HepG2 (cell line): ENCODE results near the gene MTMR4. TPM values are rescaled to one million over a fixed set of nuclear protein-coding genes. Genes with fewer than 3 reads are reported as not detected.
A peak's percentile ranks its signal among the peaks of the same experiment; 100 is the strongest.

Experiments
- ATAC-seq: fragments of 200-7000 bp; cut with Tn5 transposase; 3 replicates; pipeline ENCODE4 v1.9.1; 2020; ENCODE audit warnings: mild to moderate bottlenecking, moderate library complexity
- BruUV-seq: library from RNA; stranded (reverse); fragments of 400-500 nt; replicated peaks from 2 replicates; lab custom pipeline; 2021; lab: Mats Ljungman, UMichigan
- CTCF ChIA-PET: fragments of 300-600 bp; formaldehyde crosslinking; extraction: SDS; loops from one replicate; lab custom pipeline; 2021; ENCODE audit warnings: low total read pairs, inconsistent platforms, low intra/inter-chr PET ratio; lab: Yijun Ruan, JAX
- POLR2A ChIA-PET: fragments of 350-600 bp; sonication (Branson Sonifier 250); formaldehyde crosslinking; loops from one replicate; lab custom pipeline; 2020; ENCODE audit warnings: antibody characterized with exemption, inconsistent platforms; lab: Yijun Ruan, JAX
- DNase-seq: peaks from one replicate; pipeline ENCODE4 v3.0.0-alpha.2; 2015; ENCODE audit warnings: low spot score
- FAIRE-seq: peaks from 3 replicates; lab custom pipeline; 2011; peaks lifted over from hg19 to GRCh38; lab: Jason Lieb, UNC
- H2AFZ ChIP-seq: one replicate; pipeline ENCODE4 v1.6.1; 2011; ENCODE audit warnings: low read length, inconsistent platforms
- H3K27ac ChIP-seq: fragments of 300-600 bp; 3 replicates; pipeline ENCODE4 v1.8.0; 2011; ENCODE audit warnings: mixed run types, mild to moderate bottlenecking, mixed read lengths, low read length, inconsistent platforms; ENCODE audit not compliant: insufficient read depth; ENCODE audit errors: extremely low read length
- H3K27me3 ChIP-seq, 2 experiments: fragments of 200-600 bp in 1 of 2; 2 replicates in 1 of 2; 3 replicates in 1 of 2; pipeline versions ENCODE4 v1.6.0 to v1.8.0; 2011; ENCODE audit warnings: low read length in 2 of 2, mild to moderate bottlenecking in 2 of 2, moderate library complexity in 2 of 2, inconsistent platforms in 1 of 2; ENCODE audit not compliant: insufficient read depth in 2 of 2, control insufficient read depth in 1 of 2
- H3K36me3 ChIP-seq, 2 experiments: fragments of 200-600 bp in 1 of 2; replicated peaks in 1 of 2; 2 replicates in 1 of 2; 3 replicates in 1 of 2; pipeline versions ENCODE4 v1.5.1 to v1.8.0; 2011; ENCODE audit warnings: low read length in 2 of 2, inconsistent platforms in 1 of 2; ENCODE audit not compliant: insufficient read depth in 2 of 2, control insufficient read depth in 1 of 2
- H3K4me1 ChIP-seq: 2 replicates; pipeline ENCODE4 v1.5.1; 2012; ENCODE audit warnings: low read length, inconsistent platforms; ENCODE audit not compliant: insufficient read depth
- H3K4me2 ChIP-seq: 2 replicates; pipeline ENCODE4 v1.6.0; 2011; ENCODE audit warnings: low read depth, low read length, inconsistent platforms
- H3K4me3 ChIP-seq, 3 experiments: fragments of 200-600 bp in 1 of 3; sonication (generic), shearing (Covaris generic) in 1 of 3; replicated peaks in 1 of 3; 2 replicates each; pipeline ENCODE4 v1.5.1; 2011 to 2016; ENCODE audit warnings: low read length in 3 of 3, inconsistent platforms in 2 of 3, low read depth in 2 of 3, mild to moderate bottlenecking in 2 of 3, control low read depth in 1 of 3, mixed read lengths in 1 of 3; ENCODE audit not compliant: insufficient read depth in 1 of 3
- H3K79me2 ChIP-seq: one replicate; pipeline ENCODE4 v1.6.1; 2011; ENCODE audit warnings: low read length, inconsistent platforms; ENCODE audit not compliant: insufficient read depth
- H3K9ac ChIP-seq: 2 replicates; pipeline ENCODE4 v1.6.0; 2011; ENCODE audit warnings: mild to moderate bottlenecking, low read depth, low read length, inconsistent platforms; ENCODE audit not compliant: insufficient read depth
- H3K9me3 ChIP-seq: 2 replicates; pipeline ENCODE4 v1.5.1; 2012; ENCODE audit warnings: mild to moderate bottlenecking, low read length
- H4K20me1 ChIP-seq: 2 replicates; pipeline ENCODE4 v1.6.0; 2011; ENCODE audit warnings: inconsistent platforms, mild to moderate bottlenecking, low read length, moderate library complexity; ENCODE audit not compliant: insufficient read depth
- BORCS8-MEF2B ChIP-seq: sonication (generic); formaldehyde crosslinking; IDR thresholded peaks from 2 replicates; pipeline ENCODE4 v1.8.0; 2022; ENCODE audit warnings: mild to moderate bottlenecking, missing genetic modification reagents
- DNMT3B ChIP-seq: conservative IDR thresholded peaks from 2 replicates; pipeline ENCODE4 v1.6.1; 2016; ENCODE audit warnings: missing biosample characterization, control low read depth
- HMG20A ChIP-seq: IDR thresholded peaks from 2 replicates; pipeline ENCODE4 v1.6.1; 2016; ENCODE audit warnings: borderline replicate concordance
- JDP2 ChIP-seq: sonication (generic); formaldehyde crosslinking; IDR thresholded peaks from 2 replicates; pipeline ENCODE4 v1.8.1; 2022; ENCODE audit warnings: missing genetic modification reagents, borderline replicate concordance
- JUNB ChIP-seq: sonication (generic); formaldehyde crosslinking; IDR thresholded peaks from 2 replicates; pipeline ENCODE4 v1.8.0; 2022; ENCODE audit warnings: missing genetic modification reagents, mild to moderate bottlenecking, borderline replicate concordance
- MTA1 ChIP-seq: sonication (generic); formaldehyde crosslinking; IDR thresholded peaks from 2 replicates; pipeline ENCODE4 v1.4.0; 2020; ENCODE audit warnings: missing genetic modification reagents, mild to moderate bottlenecking, borderline replicate concordance
- NR2C2 ChIP-seq: sonication (generic); formaldehyde crosslinking; IDR thresholded peaks from 2 replicates; pipeline ENCODE4 v1.4.0; 2020; ENCODE audit warnings: missing genetic modification reagents, mild to moderate bottlenecking, moderate library complexity, borderline replicate concordance
- ZFP36L1 ChIP-seq: sonication (generic); formaldehyde crosslinking; IDR thresholded peaks from 2 replicates; pipeline ENCODE4 v1.8.0; 2022; ENCODE audit warnings: mild to moderate bottlenecking, missing genetic modification reagents, moderate library complexity
- ZNF138 ChIP-seq: sonication (generic); formaldehyde crosslinking; IDR thresholded peaks from 2 replicates; pipeline ENCODE4 v1.5.0; 2020; ENCODE audit warnings: mild to moderate bottlenecking, low read depth, missing genetic modification reagents
- ZNF354B ChIP-seq: sonication (generic); formaldehyde crosslinking; IDR thresholded peaks from 2 replicates; pipeline ENCODE4 v1.8.0; 2022; ENCODE audit warnings: mild to moderate bottlenecking, missing genetic modification reagents
- ZNF501 ChIP-seq: sonication (generic); formaldehyde crosslinking; IDR thresholded peaks from 2 replicates; pipeline ENCODE4 v1.5.1; 2020; ENCODE audit warnings: mild to moderate bottlenecking, moderate library complexity, missing genetic modification reagents
- ZNF687 ChIP-seq: sonication (generic); formaldehyde crosslinking; IDR thresholded peaks from 2 replicates; pipeline ENCODE4 v1.5.1; 2020; ENCODE audit warnings: mild to moderate bottlenecking, missing genetic modification reagents, moderate library complexity
- ZNF768 ChIP-seq: sonication (generic); formaldehyde crosslinking; IDR thresholded peaks from 2 replicates; pipeline ENCODE4 v1.4.0; 2020; ENCODE audit warnings: missing genetic modification reagents
- ZNF883 ChIP-seq: sonication (generic); formaldehyde crosslinking; IDR thresholded peaks from 2 replicates; pipeline ENCODE4 v1.5.1; 2020; ENCODE audit warnings: mild to moderate bottlenecking, missing genetic modification reagents; ENCODE audit errors: not compliant biosample characterization
- ZSCAN22 ChIP-seq: sonication (generic); formaldehyde crosslinking; IDR thresholded peaks from 2 replicates; pipeline ENCODE4 v1.4.0; 2020; ENCODE audit warnings: mild to moderate bottlenecking, missing genetic modification reagents
- WGBS: methylation state at CpG from one replicate; pipeline ENCODE4 v1.1.6; 2017; ENCODE audit warnings: low lambda C conversion rate; 5-methylcytosine and 5-hydroxymethylcytosine counted together
- in situ Hi-C: cut with HindIII; loops from 2 replicates; pipeline ENCODE4 v1.10.0; 2017; ENCODE audit warnings: low pct_unique_long_range_greater_than_20kb; ENCODE audit not compliant: extremely low pct_ligation_motif_present
- intact Hi-C: fragments of 100-400 bp; cut with micrococcal nuclease; formaldehyde crosslinking; loops from one replicate; pipeline ENCODE4 v1.10.0; 2022; ENCODE audit not compliant: unreplicated experiment
- polyA plus RNA-seq, 8 experiments: library from polyadenylated mRNA; depleted of rRNA in 3 of 8; stranded (reverse) in 7 of 8; unstranded in 1 of 8; fragments of >200 nt; fragmentation: Illumina TruSeq in 4 of 8; extraction: Trizol in 4 of 8; gene quantifications; 2 replicates each; pipeline versions ENCODE4 v1.2.1 to v1.2.3, GENCODE V29; 2011 to 2016; ENCODE audit warnings: low read depth in 4 of 8, missing spikeins in 1 of 8, mixed read lengths in 1 of 8; ENCODE audit not compliant: insufficient read depth in 1 of 8
- total RNA-seq, 5 experiments: library from RNA; depleted of rRNA; stranded (reverse); fragments of >200 nt; fragmentation: Illumina TruSeq; extraction: Trizol; gene quantifications; 2 replicates each; pipeline ENCODE4 v1.2.3, GENCODE V29; 2016; ENCODE audit warnings: low read depth in 1 of 5
- TF ChIP-seq, protein P1 (sequence below): IDR thresholded peaks from 2 replicates; pipeline ENCODE4 v1.6.1; 2016; ENCODE audit warnings: control low read depth
- TF ChIP-seq, protein P2 (sequence below), 2 experiments: sonication (generic) in 1 of 2; formaldehyde crosslinking in 1 of 2; IDR thresholded peaks; 2 replicates each; pipeline versions ENCODE4 v1.4.0 to v1.6.1; 2018 to 2020; ENCODE audit warnings: missing genetic modification reagents in 2 of 2, borderline replicate concordance in 1 of 2, low read depth in 1 of 2, mild to moderate bottlenecking in 1 of 2, missing biosample characterization in 1 of 2

MTMR4 gene
- total and polyA plus RNA-seq, 2 of the 13 experiments (the other 11 are each of a cell fraction or from before 2014, with no cell fraction given), result 62.5 to 65.1 TPM

- ATAC-seq (peak; percentile 18), FAIRE-seq (peak; percentile 18), DNase-seq (peak; percentile 33)
- no peaks in the 10 kb centered on the region for H4K20me1 ChIP-seq
- peak overlapping the region; percentile 54 for H3K4me2 ChIP-seq
- H3K9ac ChIP-seq, result no peak overlapping the region
- H3K36me3 ChIP-seq, result no peaks in the 10 kb centered on the region
- WGBS, result 51% methylated on average over 4 of the region's 4 CpGs
- no peak overlapping the region for H3K27ac ChIP-seq
- in situ Hi-C loops (loop anchor here (10.0 kb wide), 1 partner anchor 60 kb away; no protein-coding TSS in a partner anchor), intact Hi-C loops (loop anchor here (2.0 kb wide), 1 partner anchor 42 kb away; no protein-coding TSS in a partner anchor)
- TSS peak; percentile 68 for BruUV-seq
- peaks cover 6 to 38% of the 10 kb centered on the region in 2 experiments; a peak in 3 of 5 replicates for H3K27me3 ChIP-seq
- H3K4me1 ChIP-seq, result peaks cover 58% of the 10 kb centered on the region
- H3K4me3 ChIP-seq, result peak overlapping the region in 1 of 3 experiments; percentile 11; a peak in 1 of 6 replicates
- no peaks in the 10 kb centered on the region for H3K9me3 ChIP-seq
- no peaks in the 10 kb centered on the region for H3K79me2 ChIP-seq
- H2AFZ ChIP-seq, result no peak overlapping the region
- ChIA-PET CTCF (no interaction called here), POLR2A (interaction anchor here (0.9 to 7.8 kb wide), 6 partner anchors 16 to 97 kb away, joined by 3 to 73 read pairs (median 8); partner anchors contain the start of gene MTMR4)
- TF ChIP-seq, protein P1, sequence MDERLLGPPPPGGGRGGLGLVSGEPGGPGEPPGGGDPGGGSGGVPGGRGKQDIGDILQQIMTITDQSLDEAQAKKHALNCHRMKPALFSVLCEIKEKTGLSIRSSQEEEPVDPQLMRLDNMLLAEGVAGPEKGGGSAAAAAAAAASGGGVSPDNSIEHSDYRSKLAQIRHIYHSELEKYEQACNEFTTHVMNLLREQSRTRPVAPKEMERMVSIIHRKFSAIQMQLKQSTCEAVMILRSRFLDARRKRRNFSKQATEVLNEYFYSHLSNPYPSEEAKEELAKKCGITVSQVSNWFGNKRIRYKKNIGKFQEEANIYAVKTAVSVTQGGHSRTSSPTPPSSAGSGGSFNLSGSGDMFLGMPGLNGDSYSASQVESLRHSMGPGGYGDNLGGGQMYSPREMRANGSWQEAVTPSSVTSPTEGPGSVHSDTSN, result no peak
- TF ChIP-seq ZFP36L1 (no peak), JUNB (CRISPR knock-in tag) (no peak), ZNF354B (peak; percentile 69; the same call in 1 of the 2 replicates), ZNF501 (CRISPR knock-in tag) (peak; percentile 38; the same call in 1 of the 2 replicates), ZNF138 (CRISPR knock-in tag) (no peak), BORCS8-MEF2B (CRISPR knock-in tag) (0 out of 2 replicates have a peak, but pooled peaks have one; percentile 56), JDP2 (CRISPR knock-in tag) (no peak), DNMT3B (CRISPR knock-in tag) (0 out of 2 replicates have a peak, but pooled peaks have one; percentile 13), HMG20A (CRISPR knock-in tag) (0 out of 2 replicates have a peak, but pooled peaks have one; percentile 0), NR2C2 (CRISPR knock-in tag) (0 out of 2 replicates have a peak, but pooled peaks have one; percentile 10), ZNF768 (CRISPR knock-in tag) (no peak), ZNF883 (CRISPR knock-in tag) (no peak), MTA1 (no peak), ZNF687 (CRISPR knock-in tag) (peak; percentile 19; the same call in 1 of the 2 replicates), ZSCAN22 (no peak)
- TF ChIP-seq, protein P2, sequence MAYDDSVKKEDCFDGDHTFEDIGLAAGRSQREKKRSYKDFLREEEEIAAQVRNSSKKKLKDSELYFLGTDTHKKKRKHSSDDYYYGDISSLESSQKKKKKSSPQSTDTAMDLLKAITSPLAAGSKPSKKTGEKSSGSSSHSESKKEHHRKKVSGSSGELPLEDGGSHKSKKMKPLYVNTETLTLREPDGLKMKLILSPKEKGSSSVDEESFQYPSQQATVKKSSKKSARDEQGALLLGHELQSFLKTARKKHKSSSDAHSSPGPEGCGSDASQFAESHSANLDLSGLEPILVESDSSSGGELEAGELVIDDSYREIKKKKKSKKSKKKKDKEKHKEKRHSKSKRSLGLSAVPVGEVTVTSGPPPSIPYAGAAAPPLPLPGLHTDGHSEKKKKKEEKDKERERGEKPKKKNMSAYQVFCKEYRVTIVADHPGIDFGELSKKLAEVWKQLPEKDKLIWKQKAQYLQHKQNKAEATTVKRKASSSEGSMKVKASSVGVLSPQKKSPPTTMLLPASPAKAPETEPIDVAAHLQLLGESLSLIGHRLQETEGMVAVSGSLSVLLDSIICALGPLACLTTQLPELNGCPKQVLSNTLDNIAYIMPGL (CRISPR knock-in tag; IDR thresholded peaks at IDR 0.05; ENCODE audit: borderline replicate concordance in 1 of 2, low read depth in 1 of 2), result 0 out of 4 replicates have a peak, but pooled peaks of 1 of the 2 experiments have one; percentile 24
Measured at GRCh38 chr17:58534901-58535421, 20.5 kb upstream of the MTMR4 start.
